Astrocyte (in vitro differentiated cells and primary cell): ENCODE results near the gene NUSAP1.

ENCODE experiments used
- EZH2 ChIP-seq: IDR thresholded peaks from 2 replicates; pipeline ENCODE4 v1.6.1; 2012; ENCODE audit warnings: mild to moderate bottlenecking, low read length, inconsistent platforms; ENCODE audit not compliant: insufficient read depth
- TF ChIP-seq, protein P1 (sequence below): IDR thresholded peaks from 2 replicates; pipeline ENCODE4 v1.5.1; 2011; ENCODE audit warnings: low read depth, mild to moderate bottlenecking, inconsistent platforms, low read length, moderate library complexity; ENCODE audit not compliant: insufficient read depth

DNA sequence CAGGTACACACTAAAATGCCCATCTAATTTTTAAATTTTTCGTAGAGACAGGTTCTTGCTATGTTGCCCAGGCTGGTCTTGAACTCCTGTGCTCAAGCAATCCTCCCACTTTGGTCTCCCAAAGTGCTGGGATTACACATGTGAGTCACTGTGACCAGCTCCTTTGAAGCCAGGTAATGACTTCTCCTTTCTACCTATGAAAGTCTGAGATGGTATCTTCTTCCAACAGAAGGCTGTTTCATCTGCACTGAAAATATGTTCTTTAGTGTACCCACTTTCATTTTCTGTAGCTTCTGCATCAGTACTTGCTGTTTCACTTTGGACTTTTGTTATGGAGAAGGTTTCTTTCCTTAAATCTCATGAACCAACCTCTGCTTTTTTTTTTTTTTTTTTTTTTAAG, 9.1 kb upstream of the NUSAP1 start:
- TF ChIP-seq, protein P1, sequence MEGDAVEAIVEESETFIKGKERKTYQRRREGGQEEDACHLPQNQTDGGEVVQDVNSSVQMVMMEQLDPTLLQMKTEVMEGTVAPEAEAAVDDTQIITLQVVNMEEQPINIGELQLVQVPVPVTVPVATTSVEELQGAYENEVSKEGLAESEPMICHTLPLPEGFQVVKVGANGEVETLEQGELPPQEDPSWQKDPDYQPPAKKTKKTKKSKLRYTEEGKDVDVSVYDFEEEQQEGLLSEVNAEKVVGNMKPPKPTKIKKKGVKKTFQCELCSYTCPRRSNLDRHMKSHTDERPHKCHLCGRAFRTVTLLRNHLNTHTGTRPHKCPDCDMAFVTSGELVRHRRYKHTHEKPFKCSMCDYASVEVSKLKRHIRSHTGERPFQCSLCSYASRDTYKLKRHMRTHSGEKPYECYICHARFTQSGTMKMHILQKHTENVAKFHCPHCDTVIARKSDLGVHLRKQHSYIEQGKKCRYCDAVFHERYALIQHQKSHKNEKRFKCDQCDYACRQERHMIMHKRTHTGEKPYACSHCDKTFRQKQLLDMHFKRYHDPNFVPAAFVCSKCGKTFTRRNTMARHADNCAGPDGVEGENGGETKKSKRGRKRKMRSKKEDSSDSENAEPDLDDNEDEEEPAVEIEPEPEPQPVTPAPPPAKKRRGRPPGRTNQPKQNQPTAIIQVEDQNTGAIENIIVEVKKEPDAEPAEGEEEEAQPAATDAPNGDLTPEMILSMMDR: no peak
- no peak for TF ChIP-seq EZH2
